Prostate gland (tissue), 2 donors: ENCODE data around the gene BIRC2.

Experiments
- POLR2A ChIP-seq: fragments of 450-650 bp; IDR thresholded peaks from one replicate; pipeline ENCODE4 v1.6.1; 2016; ENCODE audit warnings: antibody characterized with exemption, mild to moderate bottlenecking
- TF ChIP-seq, protein P1 (sequence below), 4 experiments: fragments of 200-600 bp in 2 of 4; fragments of 450-650 bp in 2 of 4; sonication (generic) in 2 of 4; IDR thresholded peaks; 1 replicate in 3 of 4; 2 replicates in 1 of 4; pipeline ENCODE4 v1.5.1; 2016 to 2019; ENCODE audit warnings: antibody characterized with exemption in 4 of 4, mild to moderate bottlenecking in 2 of 4, moderate library complexity in 2 of 4

GRCh38 chr11:102317099-102317767 lies 29.8 kb upstream of the BIRC2 start, which contains the start of gene BIRC3:
- TF ChIP-seq POLR2A, result peak; percentile 63
- TF ChIP-seq, protein P1, sequence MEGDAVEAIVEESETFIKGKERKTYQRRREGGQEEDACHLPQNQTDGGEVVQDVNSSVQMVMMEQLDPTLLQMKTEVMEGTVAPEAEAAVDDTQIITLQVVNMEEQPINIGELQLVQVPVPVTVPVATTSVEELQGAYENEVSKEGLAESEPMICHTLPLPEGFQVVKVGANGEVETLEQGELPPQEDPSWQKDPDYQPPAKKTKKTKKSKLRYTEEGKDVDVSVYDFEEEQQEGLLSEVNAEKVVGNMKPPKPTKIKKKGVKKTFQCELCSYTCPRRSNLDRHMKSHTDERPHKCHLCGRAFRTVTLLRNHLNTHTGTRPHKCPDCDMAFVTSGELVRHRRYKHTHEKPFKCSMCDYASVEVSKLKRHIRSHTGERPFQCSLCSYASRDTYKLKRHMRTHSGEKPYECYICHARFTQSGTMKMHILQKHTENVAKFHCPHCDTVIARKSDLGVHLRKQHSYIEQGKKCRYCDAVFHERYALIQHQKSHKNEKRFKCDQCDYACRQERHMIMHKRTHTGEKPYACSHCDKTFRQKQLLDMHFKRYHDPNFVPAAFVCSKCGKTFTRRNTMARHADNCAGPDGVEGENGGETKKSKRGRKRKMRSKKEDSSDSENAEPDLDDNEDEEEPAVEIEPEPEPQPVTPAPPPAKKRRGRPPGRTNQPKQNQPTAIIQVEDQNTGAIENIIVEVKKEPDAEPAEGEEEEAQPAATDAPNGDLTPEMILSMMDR (IDR thresholded peaks at IDR 0.05), result peak in 2 of 4 experiments; percentile 49 to 60
